ENCODE measurements around the gene RPL19.
A peak's percentile ranks its signal among the peaks of the same experiment; 100 is the strongest.
"Not testable (repeated sequence)": the region's sequence is repeated elsewhere in the genome, so short reads cannot be mapped to it uniquely, and the experiment has no call there.

RPL19 gene

GRCh38 chr17:39244016-39244599, 44.0 kb downstream of the RPL19 start:
- H3K4me3 ChIP-seq (ENCODE audit: low read length) = no peak overlapping the region
- TF ChIP-seq CTCF (conservative IDR thresholded peaks at IDR 0.05; ENCODE audit: low read depth, low read length) = no peak
- no peak for DNase-seq (ENCODE audit: low read depth)

GRCh38 chr17:39244600-39245570, 44.8 kb downstream of the RPL19 start:
- peak; percentile 98 for TF ChIP-seq CTCF (conservative IDR thresholded peaks at IDR 0.05; ENCODE audit: low read depth, low read length)
- no peak overlapping the region for H3K4me3 ChIP-seq (ENCODE audit: low read length)
- no peak for DNase-seq (ENCODE audit: low read depth)

- peak; percentile 17 for TF ChIP-seq CTCF (conservative IDR thresholded peaks at IDR 0.05; ENCODE audit: low read depth, low read length)
- DNase-seq (ENCODE audit: low read depth) = no peak
- no peak overlapping the region for H3K4me3 ChIP-seq (ENCODE audit: low read length)
These were observed 46.2 kb downstream of the RPL19 start for GRCh38 chr17:39246274-39246673.

GRCh38 chr17:39250076-39250475, 50.0 kb downstream of the RPL19 start:
- DNase-seq (ENCODE audit: low read depth); H3K4me3 ChIP-seq (ENCODE audit: low read length): not testable (repeated sequence)

GRCh38 chr17:39251997-39252396, 51.9 kb downstream of the RPL19 start:
- no peak for DNase-seq (ENCODE audit: low read depth)
- TF ChIP-seq CTCF (conservative IDR thresholded peaks at IDR 0.05; ENCODE audit: low read depth, low read length) = no peak
- H3K4me3 ChIP-seq (ENCODE audit: low read length) = no peak overlapping the region

GRCh38 chr17:39252788-39253460, 52.8 kb downstream of the RPL19 start:
- TF ChIP-seq CTCF (conservative IDR thresholded peaks at IDR 0.05; ENCODE audit: low read depth, low read length) = no peak
- no peak overlapping the region for H3K4me3 ChIP-seq (ENCODE audit: low read length)
- DNase-seq (ENCODE audit: low read depth) = no peak
